GM12878 (cell line): Measurements from ENCODE around the gene KLHL18. TPM values are rescaled to one million over a fixed set of nuclear protein-coding genes. Genes with fewer than 3 reads are reported as not detected.
A peak's percentile ranks its signal among the peaks of the same experiment; 100 is the strongest.

Source experiments
- ATAC-seq: fragments of 200-7000 bp; cut with Tn5 transposase; 3 replicates; pipeline ENCODE4 v1.9.1; 2020; ENCODE audit warnings: mild to moderate bottlenecking, moderate library complexity
- BruUV-seq: library from RNA; stranded (reverse); fragments of 400-500 nt; replicated peaks from 2 replicates; lab custom pipeline; 2021; lab: Mats Ljungman, UMichigan
- CTCF ChIA-PET: fragments of 300-600 bp; sonication (Branson Sonifier 250); formaldehyde crosslinking; extraction: SDS; loops from one replicate; lab custom pipeline; 2021; ENCODE audit warnings: inconsistent platforms; lab: Yijun Ruan, JAX
- POLR2A ChIA-PET: fragments of 350-600 bp; formaldehyde crosslinking; extraction: SDS; loops from one replicate; lab custom pipeline; 2021; ENCODE audit warnings: inconsistent platforms; lab: Charles Lee
- RAD21 ChIA-PET: fragments of 300-600 bp; sonication (Branson Sonifier 250); formaldehyde crosslinking; loops from one replicate; lab custom pipeline; 2023; ENCODE audit warnings: antibody characterized with exemption; ENCODE audit not compliant: unreplicated experiment; lab: Charles Lee
- SMC1A ChIA-PET: fragments of 300-600 bp; sonication (Branson Sonifier 250); formaldehyde crosslinking; loops from one replicate; lab custom pipeline; 2023; ENCODE audit not compliant: unreplicated experiment, uncharacterized antibody; lab: Charles Lee
- DNase-seq: peaks from one replicate; pipeline ENCODE4 v3.0.0-alpha.2; 2011; ENCODE audit warnings: low read depth, low spot score
- FAIRE-seq: peaks from 3 replicates; lab custom pipeline; 2011; peaks lifted over from hg19 to GRCh38; lab: Jason Lieb, UNC
- H2AFZ ChIP-seq: 2 replicates; pipeline ENCODE4 v1.6.0; 2011; ENCODE audit warnings: low read depth, low read length, control low read depth; ENCODE audit not compliant: control insufficient read depth
- H3K27ac ChIP-seq: 2 replicates; pipeline ENCODE4 v1.5.1; 2011; ENCODE audit warnings: control low read depth; ENCODE audit not compliant: control insufficient read depth, insufficient read depth
- H3K27me3 ChIP-seq, 2 experiments: replicated peaks in 1 of 2; 2 replicates each; pipeline versions ENCODE4 v1.6.0 to v1.6.1; 2011; ENCODE audit warnings: low read length in 1 of 2; ENCODE audit not compliant: control insufficient read depth in 2 of 2, insufficient read depth in 2 of 2
- H3K36me3 ChIP-seq, 2 experiments: 2 replicates each; pipeline ENCODE4 v1.5.1; 2011; ENCODE audit warnings: low read length in 1 of 2; ENCODE audit not compliant: control insufficient read depth in 2 of 2, insufficient read depth in 2 of 2
- H3K4me1 ChIP-seq: 2 replicates; pipeline ENCODE4 v1.6.1; 2011; ENCODE audit warnings: mild to moderate bottlenecking, low read length, moderate library complexity, mixed read lengths; ENCODE audit not compliant: control insufficient read depth, insufficient read depth
- H3K4me2 ChIP-seq: 2 replicates; pipeline ENCODE4 v1.6.0; 2011; ENCODE audit warnings: control low read depth; ENCODE audit not compliant: control insufficient read depth, insufficient read depth
- H3K4me3 ChIP-seq: fragments of 200-600 bp; sonication (generic); 2 replicates; pipeline ENCODE4 v1.5.1; 2016
- H3K79me2 ChIP-seq: 2 replicates; pipeline ENCODE4 v1.6.0; 2011; ENCODE audit warnings: low read length; ENCODE audit not compliant: control insufficient read depth, insufficient read depth
- H3K9ac ChIP-seq: 2 replicates; pipeline ENCODE4 v1.8.0; 2011; ENCODE audit warnings: low read length, control low read depth, mixed read lengths; ENCODE audit not compliant: control insufficient read depth, insufficient read depth
- H3K9me3 ChIP-seq: replicated peaks from 3 replicates; pipeline ENCODE4 v1.5.1; 2011; ENCODE audit warnings: mild to moderate bottlenecking, low read length; ENCODE audit not compliant: control insufficient read depth, insufficient read depth
- H4K20me1 ChIP-seq: 2 replicates; pipeline ENCODE4 v1.6.0; 2011; ENCODE audit not compliant: control insufficient read depth, insufficient read depth
- BCL3 ChIP-seq: IDR thresholded peaks from 2 replicates; pipeline ENCODE4 v1.6.1; 2011; ENCODE audit warnings: borderline replicate concordance, low read depth, mild to moderate bottlenecking, moderate library complexity, low read length; ENCODE audit not compliant: insufficient read depth, poor library complexity, severe bottlenecking
- BCLAF1 ChIP-seq: fragments of 450-650 bp; IDR thresholded peaks from 2 replicates; pipeline ENCODE4 v1.6.1; 2017; ENCODE audit warnings: antibody characterized with exemption, mild to moderate bottlenecking, moderate library complexity
- CEBPB ChIP-seq, 2 experiments: fragments of 150-350 bp in 1 of 2; IDR thresholded peaks; 2 replicates each; pipeline ENCODE4 v1.6.1; 2012 to 2014; ENCODE audit warnings: low read depth in 2 of 2, low read length in 2 of 2, borderline replicate concordance in 1 of 2, inconsistent platforms in 1 of 2
- CEBPZ ChIP-seq: fragments of 150-350 bp; IDR thresholded peaks from 2 replicates; pipeline ENCODE4 v1.6.1; 2016; ENCODE audit warnings: low read depth, low read length
- MEF2B ChIP-seq: fragments of 450-650 bp; IDR thresholded peaks from 2 replicates; pipeline ENCODE4 v1.6.1; 2018; ENCODE audit warnings: mild to moderate bottlenecking, moderate library complexity; ENCODE audit not compliant: partially characterized antibody, poor library complexity, severe bottlenecking
- MTA2 ChIP-seq: fragments of 450-650 bp; IDR thresholded peaks from 2 replicates; pipeline ENCODE4 v1.6.1; 2016; ENCODE audit warnings: low read depth, mild to moderate bottlenecking, moderate library complexity
- SREBF2 ChIP-seq: IDR thresholded peaks from 2 replicates; pipeline ENCODE4 v1.6.1; 2012; ENCODE audit warnings: mild to moderate bottlenecking, low read length
- WRNIP1 ChIP-seq: IDR thresholded peaks from 2 replicates; pipeline ENCODE4 v1.6.1; 2011; ENCODE audit warnings: low read depth, low read length, improper control_type of control experiment, borderline replicate concordance
- ZSCAN29 ChIP-seq: fragments of 450-650 bp; IDR thresholded peaks from 2 replicates; pipeline ENCODE4 v1.6.1; 2017; ENCODE audit warnings: mild to moderate bottlenecking, moderate library complexity
- WGBS: methylation state at CpG from one replicate; pipeline ENCODE4 v1.1.6; 2016; ENCODE audit warnings: low lambda C conversion rate; ENCODE audit not compliant: insufficient replicate concordance, insufficient coverage; ENCODE audit errors: missing lambda C conversion rate; 5-methylcytosine and 5-hydroxymethylcytosine counted together
- in situ Hi-C: fragments of 300-500 bp; cut with MboI; formaldehyde crosslinking; loops from 9 replicates; pipeline ENCODE4 v1.14.3; 2018; ENCODE audit warnings: mixed read lengths
- intact Hi-C: fragments of 100-400 bp; cut with micrococcal nuclease; formaldehyde crosslinking; loops from one replicate; pipeline ENCODE4 v1.14.2; 2022; ENCODE audit not compliant: unreplicated experiment
- polyA plus RNA-seq, 11 experiments: library from polyadenylated mRNA; depleted of rRNA in 4 of 11; unstranded in 6 of 11; stranded (reverse) in 5 of 11; fragments of >200 nt; fragmentation: Nextera tagmentation in 4 of 11; fragmentation: Illumina TruSeq in 1 of 11; extraction: Ambion mirVana in 4 of 11; extraction: Trizol in 1 of 11; gene quantifications; 1 replicate in 1 of 11; 2 replicates in 10 of 11; pipeline versions ENCODE4 v1.2.1 to v1.2.3, GENCODE V29; 2011 to 2016; ENCODE audit warnings: inconsistent platforms in 2 of 11, missing spikeins in 2 of 11, low read depth in 1 of 11
- total RNA-seq, 4 experiments: library from RNA; depleted of rRNA in 3 of 4; stranded (reverse); fragments of >200 nt in 3 of 4; fragmentation: Illumina TruSeq in 1 of 4; extraction: Trizol in 1 of 4; gene quantifications; 2 replicates each; pipeline versions ENCODE4 v1.2.1 to v1.2.3, GENCODE V29; 2013 to 2021

Gene KLHL18
- total and polyA plus RNA-seq, 10 of the 15 experiments (the other 5 are each of a cell fraction or from before 2014, with no cell fraction given): 24.0 to 69.8 (median 51.7) TPM

- intact Hi-C loops (no loop called here), in situ Hi-C loops (no loop called here)
- H4K20me1 ChIP-seq: no peaks in the 10 kb centered on the region
- BruUV-seq: no TSS peak
- peak; percentile 29; the same call in 2 of the 3 replicates for ATAC-seq
- H3K9me3 ChIP-seq: no peaks in the 10 kb centered on the region
- WGBS: 60% methylated on average over 9 of the region's 9 CpGs
- ChIA-PET POLR2A (interaction anchor here (1.0 to 4.8 kb wide), 2 partner anchors 7 to 14 kb away, joined by 3 to 27 read pairs; no protein-coding TSS in a partner anchor), SMC1A (interaction anchor here (1.6 to 3.4 kb wide), 2 partner anchors 10 to 14 kb away, joined by 4 to 16 read pairs; no protein-coding TSS in a partner anchor), RAD21 (no interaction called here), CTCF (interaction anchor here (1.3 kb wide), 1 partner anchor 15 kb away, joined by 6 read pairs; no protein-coding TSS in a partner anchor)
- peaks cover 17% of the 10 kb centered on the region for H3K4me1 ChIP-seq
- no peak overlapping the region for H3K4me3 ChIP-seq
- H3K4me2 ChIP-seq: no peak overlapping the region
- H3K79me2 ChIP-seq: peaks cover 46% of the 10 kb centered on the region
- FAIRE-seq: no peak
- DNase-seq: no peak
- no peak overlapping the region for H3K27ac ChIP-seq
- no peaks in the 10 kb centered on the region for H3K27me3 ChIP-seq
- H3K36me3 ChIP-seq: peaks cover 2 to 22% of the 10 kb centered on the region in 2 experiments
- no peak overlapping the region for H3K9ac ChIP-seq
- H2AFZ ChIP-seq: no peak overlapping the region
- TF ChIP-seq BCL3: no peak
- no peak for TF ChIP-seq CEBPB (IDR thresholded peaks at IDR 0.05; ENCODE audit: borderline replicate concordance in 1 of 2, low read depth in 2 of 2, low read length in 2 of 2)
- no peak for TF ChIP-seq ZSCAN29
- no peak for TF ChIP-seq BCLAF1
- no peak for TF ChIP-seq MEF2B
- no peak for TF ChIP-seq SREBF2
- no peak for TF ChIP-seq MTA2
- TF ChIP-seq WRNIP1: no peak
- TF ChIP-seq CEBPZ: no peak
Observed at GRCh38 chr3:47299381-47300318, 16.9 kb downstream of the KLHL18 start.
